COLO829 (cell line): ENCODE results near the gene MRTFB.
"Not testable (repeated sequence)": the region's sequence is repeated elsewhere in the genome, so short reads cannot be mapped to it uniquely, and the experiment has no call there.

Experiments
- DNase-seq: peaks from one replicate; pipeline ENCODE4 v3.0.0; 2012; ENCODE audit warnings: low spot score

Gene MRTFB

DNA sequence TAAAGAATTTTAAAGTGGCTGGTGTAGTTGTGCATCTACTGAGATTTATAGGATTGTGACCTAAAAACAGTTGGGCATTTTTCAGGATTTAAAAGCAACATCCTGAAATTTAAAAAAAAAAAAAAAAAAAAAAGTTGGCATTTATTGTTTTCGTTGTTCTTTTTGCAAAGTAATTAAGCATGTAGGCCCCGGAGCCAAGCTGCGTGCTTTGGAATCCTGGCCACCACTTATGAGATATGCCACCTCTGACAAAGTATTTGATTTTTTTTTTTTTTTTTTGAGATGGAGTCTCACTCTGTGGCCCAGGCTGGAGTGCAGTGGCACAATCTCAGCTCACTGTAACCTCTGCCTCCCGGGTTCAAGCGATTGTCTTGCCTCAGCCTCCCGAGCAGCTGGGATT, 112.8 kb downstream of the MRTFB start:
- not testable (repeated sequence) for DNase-seq

DNA sequence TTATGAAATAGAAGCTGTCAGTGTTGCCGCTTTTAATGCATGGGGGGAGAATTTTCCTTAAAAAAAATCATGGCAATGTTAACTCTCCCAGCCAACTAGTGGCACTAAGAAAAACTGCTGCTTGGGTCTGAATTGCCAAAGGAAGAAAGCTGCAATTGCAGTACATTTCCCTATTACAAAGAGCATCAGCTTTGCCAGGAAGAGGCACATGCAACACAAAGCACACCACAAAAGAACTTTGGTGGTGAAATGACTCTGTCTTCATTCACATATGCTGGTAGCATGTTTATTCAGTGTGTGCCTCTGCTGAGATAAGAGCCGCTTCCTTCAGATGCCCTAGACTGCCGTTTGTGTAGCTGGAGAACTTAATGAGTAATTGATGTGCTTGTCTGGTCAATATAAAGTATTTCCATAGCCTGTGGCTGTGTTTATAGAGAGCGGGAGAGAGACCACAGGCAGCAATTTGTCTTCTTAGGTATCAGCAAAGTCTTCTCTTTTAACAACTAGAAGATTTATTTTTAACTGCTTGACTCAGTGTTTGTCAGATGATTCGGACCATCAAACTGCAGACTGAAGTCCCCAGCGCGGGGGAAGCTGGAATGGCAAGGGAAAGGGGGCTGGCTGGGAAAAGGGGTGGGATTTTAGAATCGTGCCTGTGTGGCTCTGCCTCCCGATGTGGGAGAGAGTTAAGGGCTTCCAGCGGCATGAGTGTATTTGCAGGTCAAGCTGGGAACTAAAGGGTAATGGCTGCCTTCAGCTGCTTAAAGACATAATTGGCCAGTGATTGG, 115.1 kb downstream of the MRTFB start:
- peak; percentile 13 for DNase-seq

DNA sequence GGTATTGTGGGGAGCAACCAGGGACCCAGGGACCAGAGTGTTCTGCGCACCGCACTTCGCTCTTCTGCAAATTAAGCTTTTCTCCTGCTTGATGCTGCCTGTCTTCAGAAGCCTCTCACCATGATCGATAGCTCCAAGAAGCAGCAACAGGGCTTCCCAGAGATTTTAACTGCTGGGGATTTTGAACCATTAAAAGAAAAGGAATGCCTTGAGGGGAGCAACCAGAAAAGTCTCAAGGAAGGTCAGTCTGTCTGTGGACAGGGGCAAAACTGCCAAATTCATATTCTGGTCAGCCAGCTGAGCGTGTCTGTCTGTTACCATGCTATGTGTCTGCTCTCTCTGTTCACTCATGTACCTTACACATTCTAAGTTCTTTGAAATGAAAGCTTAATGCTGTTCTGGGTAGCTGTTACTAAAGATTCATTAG, 115.7 kb downstream of the MRTFB start:
- no peak for DNase-seq

DNA sequence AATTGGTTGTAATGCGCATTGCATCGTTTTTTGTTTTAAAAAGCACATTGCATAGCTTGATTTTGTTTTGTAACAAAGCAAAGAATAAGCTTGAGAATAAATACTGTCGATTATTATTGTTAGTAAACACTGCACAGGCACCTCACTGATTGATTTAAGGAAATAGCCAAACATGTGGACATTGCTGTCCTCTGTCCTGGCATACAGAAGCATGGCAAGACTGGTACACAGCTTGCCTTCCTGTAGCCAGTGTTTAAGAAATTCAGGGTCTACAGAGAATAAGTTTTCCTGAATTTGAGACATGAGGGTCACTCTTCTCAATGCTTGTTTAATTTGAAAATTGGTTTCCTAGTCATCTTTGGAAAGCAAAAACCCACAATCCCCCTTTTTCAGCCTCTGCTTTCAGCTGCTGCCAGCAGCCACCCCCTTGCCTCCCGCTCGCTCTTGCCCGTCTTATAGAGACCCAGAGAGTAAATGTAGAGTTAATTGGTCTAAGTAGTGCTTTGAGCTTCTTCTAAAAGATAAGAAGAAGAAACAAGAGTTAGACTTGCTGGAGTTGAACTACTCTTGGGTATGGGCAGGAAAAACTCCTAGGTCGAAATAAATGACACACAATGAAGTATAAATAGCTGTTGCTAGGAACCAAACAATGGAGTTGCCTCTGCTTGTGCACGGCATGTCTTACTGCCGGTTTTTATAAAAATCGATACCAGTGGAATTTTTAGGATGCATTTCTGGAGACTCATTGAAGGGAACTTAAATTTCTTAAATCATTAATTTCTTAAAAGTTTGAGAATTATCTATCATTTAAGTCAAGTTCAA, 116.6 kb downstream of the MRTFB start:
- no peak for DNase-seq

DNA sequence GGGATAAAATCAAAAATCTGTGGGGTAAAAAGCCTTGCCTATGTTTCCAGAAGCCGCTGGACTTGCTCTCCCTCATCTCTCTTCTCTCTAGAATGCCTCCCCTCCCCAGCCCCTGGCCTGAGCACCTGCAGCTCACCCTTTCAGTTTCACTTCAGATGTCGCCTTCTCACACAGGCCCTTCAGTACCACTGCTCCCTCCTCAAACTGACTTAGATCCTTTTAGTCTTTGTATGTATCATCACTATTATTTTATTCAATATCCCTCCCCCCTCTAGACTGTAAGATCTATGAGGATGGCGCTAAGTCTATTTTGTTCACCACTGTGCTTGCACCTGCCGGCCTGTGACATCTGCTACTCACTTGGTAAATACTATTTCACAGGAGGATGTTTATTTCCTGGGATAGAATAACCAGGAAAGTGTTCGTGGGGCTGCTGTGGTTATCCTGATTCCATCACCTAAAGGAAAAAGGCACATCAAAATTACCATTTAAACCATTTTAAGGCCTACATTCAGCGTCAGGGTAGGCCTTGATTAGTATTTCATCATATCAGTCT, 122.3 kb downstream of the MRTFB start:
- no peak for DNase-seq

DNA sequence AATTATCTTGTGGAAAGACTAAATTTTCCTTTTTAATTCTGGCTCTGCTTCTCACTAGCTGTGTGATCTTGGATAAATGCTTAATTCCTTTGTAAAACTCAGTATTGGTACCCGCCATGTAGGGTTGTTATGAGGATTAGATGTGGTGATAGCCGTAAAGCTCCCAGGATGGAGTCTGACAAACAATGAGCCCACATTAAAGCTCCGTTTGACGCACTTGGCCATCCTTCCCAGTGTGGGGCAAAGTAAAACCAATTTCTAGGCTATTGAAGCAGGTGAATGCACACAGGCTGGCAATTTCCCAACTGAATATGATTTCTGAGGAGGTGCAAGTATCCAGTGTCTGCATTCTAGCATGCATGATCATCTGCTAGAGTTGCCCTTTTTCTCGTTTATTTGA, 123.6 kb downstream of the MRTFB start:
- no peak for DNase-seq

DNA sequence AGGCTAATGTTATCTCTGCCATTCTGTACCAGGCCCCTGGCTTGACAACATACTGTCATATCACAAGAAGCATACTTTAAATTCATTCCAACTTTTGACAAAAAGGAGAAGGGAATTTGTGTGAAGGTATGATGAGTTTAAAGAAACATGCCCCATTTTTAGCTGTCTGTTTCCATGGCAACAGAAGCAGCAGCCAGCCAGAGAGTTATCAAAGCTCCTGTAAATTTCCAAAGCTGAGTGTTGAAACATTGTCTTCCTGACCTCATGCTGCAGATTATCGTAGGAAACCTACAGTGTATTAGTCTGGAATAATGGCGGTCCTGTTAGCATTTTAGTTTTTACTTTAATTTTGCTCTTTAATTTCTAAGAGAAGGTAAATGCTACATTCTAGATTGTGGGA, 124.9 kb downstream of the MRTFB start:
- DNase-seq: no peak

DNA sequence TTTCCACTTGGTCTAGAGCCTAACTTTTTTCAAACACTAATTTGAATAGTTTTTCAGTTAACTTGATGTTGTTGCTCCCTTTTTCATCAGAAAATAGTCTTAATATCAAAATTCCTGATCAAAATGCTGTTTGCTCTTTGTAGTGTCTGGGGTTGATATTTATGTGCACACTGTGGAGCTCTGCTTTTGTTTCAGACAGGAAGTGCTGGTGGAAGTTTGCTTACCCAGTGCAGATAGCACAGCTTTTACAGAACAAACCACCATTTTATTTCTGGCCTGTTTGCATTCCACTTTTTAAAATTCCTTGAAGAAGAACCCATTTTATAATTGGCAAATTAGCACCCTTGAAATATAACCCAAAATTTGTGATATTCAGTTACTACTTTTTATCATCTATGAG, 125.4 kb downstream of the MRTFB start:
- peak; percentile 12 for DNase-seq

DNA sequence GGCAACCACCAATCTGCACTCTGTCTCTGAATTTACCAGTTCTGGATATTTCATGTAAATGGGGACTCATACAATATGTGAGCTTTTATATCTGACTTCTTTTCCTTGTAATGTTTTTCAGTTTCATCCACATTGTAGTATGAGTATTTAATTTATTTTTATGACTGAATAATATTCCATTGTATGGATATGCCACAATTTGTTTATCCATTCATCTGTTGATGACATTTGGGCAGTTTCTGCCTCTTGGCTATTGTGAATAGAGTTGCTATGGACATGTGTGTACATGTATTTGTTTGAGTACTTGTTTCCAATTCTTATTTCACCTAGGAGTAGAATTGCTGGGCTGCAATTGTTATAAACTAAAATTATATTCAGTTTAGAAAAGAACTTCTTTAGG, 126.9 kb downstream of the MRTFB start:
- DNase-seq: no peak

DNA sequence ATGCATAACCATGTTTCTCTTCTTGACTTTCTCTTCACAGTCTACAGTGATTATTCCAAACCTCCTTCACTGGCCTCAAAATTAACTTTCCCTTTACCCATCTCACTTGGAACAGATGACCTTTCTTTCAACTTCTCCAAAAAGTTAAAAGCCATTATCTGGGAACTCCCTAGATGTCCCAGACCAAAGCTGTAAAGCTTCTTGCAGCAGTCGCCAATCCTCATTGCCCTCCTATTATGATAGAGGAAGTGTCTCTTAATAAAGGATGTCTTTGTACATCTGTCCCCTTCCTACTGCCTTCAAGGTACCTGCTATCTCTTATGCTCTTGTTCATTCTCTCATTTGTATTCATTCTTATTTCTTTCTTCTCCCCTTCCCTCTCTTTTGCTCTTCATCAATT, 127.5 kb downstream of the MRTFB start:
- DNase-seq: no peak

DNA sequence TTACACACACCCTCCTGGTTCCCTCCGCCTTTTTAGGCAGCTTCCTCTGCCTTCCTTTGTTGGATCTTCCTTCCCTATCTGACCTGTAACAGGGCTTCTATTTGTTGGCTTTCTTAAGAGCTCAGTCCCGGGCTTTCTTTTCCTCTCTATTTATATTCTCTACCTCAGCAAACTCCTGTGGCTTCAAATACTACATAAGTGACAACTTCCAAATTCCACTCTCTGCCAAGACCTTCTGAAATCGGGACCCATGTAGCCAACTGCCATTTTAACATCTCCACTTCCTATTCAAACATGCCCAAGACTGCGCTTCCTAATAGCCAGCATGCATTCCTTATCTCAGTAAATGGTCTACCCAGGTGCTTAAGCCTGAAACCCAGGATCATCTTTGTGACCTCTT, 128.1 kb downstream of the MRTFB start:
- DNase-seq: no peak

DNA sequence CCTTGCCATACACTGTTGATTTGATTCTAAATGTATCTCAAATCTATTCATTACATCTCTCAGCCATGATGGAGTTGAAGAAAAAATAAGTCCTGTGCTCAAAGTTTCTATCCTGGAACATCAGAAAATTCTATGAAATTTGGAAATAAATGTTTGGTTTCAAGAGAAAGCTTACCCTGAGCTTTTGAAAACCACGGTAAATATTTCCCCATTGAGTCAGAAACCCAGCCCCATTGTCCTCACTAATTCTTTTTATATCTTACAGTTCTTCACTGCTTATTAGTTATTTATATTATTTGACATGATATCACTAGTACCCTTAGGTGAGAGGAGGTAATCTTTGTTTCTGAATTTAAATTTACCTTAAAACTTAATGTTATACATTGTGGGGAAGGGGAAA, 128.5 kb downstream of the MRTFB start:
- no peak for DNase-seq

DNA sequence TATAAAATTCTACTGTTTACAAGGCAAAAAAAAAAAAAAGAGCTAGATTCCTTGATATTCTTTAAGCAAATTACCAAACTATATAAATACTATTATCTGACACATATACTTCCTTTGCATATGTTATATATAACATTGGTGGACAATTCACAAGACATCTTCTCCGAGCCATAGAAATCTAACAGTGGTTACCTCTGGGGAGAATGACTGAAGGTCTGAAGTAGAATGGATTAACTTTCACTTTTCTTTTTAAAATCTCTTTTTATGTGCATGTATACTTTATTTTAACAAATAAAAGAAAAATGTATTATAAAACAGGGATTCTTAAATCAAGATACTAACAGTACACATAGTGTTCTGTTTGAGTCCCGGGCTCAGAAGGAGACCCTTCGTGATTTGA, 131.0 kb downstream of the MRTFB start:
- DNase-seq: no peak

DNA sequence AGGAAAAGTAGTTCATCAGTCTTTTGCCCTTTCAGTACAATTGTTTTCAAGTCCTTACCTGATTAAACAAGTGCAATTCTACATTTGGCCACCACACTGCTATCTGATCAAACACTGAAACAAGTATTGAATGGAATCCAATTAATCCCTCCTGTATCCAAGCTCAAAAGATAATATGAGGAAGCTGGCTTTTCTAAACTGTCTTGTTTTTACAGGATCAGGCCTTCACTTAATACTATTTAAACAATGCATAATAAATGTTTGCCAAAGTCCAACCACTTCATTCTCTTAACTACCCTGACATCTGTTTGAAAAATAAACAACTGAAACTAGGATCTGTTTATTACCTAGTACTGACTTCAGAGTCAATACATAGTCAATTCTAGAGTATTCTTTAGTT, 131.6 kb downstream of the MRTFB start:
- DNase-seq: no peak

DNA sequence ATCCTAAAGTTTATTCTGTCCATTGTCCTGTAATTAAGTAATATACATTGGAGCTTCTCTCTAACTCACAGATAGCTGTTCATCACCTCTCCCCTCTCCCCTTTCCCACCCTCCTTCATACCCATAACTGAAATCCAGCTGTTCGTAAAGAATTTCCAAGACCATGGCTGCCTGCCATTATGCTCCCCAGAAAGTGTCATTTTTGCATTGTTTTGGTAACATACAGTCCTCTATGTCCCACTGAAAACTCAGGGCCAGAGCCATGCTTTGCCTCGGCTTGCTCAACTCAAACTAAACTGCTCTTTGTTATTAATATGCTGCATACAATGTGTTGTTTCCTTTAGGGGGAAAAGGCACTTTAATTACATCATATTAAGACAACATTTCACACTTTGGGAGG, 132.0 kb downstream of the MRTFB start:
- no peak for DNase-seq

DNA sequence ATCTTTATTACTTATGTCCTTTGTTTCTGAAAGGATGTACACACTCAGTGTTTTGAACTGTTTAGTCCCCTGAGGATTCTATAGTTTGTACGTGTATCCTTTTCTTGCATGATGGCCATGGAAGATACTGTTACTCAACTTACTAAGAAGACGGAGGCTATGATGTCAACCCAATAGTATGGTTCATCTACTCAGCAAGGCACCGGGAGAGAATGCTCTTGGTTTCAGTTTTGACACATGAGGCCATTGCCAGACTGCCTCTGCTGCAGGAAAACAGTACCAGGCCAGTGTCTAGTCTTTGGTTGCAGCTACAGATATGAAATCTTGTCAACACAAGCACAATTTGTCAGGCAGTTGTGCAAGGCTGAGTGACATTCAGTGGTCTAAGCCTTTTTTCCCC, 134.5 kb downstream of the MRTFB start:
- no peak for DNase-seq

DNA sequence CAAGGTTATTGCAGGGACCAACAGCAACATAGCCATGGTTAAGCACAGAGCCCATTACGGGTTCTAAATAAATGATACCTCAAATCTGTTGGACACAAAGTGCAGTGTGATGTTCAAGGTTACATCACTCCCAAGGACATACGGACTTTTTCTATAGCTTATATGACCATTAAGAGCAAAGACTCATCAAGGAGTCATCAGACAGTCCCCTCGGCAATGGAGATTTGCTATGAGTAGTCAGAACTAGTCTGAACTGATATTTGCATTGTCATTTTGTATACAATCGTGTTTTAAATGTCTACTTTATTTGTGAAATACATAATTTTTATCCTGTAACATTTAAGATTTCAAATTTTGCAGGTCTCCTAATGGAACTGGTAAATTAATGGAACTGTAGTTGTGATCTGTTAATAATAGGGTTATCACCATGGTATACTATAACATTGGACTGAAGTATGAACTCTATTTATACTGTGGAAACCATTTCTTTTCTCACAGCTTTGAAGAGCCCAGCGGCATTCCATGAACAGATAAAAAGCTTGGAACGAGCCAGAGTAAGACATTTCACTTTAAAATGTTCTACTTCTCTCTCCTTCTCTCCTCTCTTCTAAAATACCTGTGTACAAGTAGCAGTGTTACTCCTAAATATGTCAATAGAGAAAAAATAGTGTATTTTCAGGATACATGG, 140.9 kb downstream of the MRTFB start:
- DNase-seq: no peak

DNA sequence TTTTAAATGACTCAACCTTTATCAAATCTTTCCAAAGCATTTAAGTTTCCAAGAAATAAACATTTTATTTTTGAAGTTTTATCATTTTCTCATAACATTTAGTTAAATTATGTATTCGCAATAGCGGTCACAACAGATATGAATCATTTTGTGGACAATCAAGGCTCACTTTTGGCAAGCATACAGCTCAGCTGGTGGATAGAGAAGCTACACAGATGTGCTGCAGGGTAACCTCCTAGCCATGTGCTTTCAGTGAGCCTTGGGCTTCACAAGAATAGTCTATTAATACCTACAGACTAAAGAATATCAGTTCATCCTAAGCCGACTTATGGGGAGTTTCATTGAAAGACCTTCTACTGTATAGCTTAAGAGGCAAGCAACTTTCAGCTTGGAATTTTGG, 144.8 kb downstream of the MRTFB start:
- no peak for DNase-seq

DNA sequence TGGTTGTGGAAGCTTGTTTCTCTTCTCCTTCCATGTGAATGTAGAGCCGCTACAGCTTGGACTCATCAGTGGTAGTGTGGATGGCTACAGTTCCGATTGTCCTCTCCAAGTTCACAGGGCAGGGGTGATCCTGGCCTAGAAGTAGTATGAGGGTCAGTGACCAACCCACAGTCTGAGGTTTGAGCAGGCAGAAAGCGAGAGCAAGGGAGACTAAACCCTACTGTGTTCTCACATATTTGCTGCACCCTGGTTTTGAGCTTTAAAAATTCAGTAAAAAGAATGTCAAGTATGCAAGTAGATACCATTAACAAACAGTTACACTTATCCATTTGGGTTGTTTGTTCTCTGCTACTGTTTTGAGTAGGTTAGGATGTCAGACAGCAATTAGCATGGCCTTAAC, 148.9 kb downstream of the MRTFB start:
- no peak for DNase-seq

DNA sequence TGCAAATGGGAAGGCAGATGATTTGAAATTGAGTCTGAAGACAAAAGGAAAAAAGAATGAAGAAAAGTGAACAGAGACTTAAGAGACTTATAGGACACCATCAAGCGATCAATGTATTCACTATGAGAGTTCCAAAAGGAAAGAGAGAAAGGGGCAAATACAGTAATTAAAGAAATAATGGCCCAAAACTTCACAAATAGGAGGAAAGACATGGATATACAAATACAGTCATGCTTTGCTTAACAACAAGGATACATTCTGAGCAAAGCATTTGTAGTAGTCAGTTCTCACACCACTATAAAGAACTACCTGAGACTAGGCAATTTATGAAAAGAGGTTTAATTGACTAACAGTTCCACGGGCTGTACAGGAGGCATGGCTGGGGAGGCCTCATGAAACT, 152.5 kb downstream of the MRTFB start:
- DNase-seq: no peak

DNA sequence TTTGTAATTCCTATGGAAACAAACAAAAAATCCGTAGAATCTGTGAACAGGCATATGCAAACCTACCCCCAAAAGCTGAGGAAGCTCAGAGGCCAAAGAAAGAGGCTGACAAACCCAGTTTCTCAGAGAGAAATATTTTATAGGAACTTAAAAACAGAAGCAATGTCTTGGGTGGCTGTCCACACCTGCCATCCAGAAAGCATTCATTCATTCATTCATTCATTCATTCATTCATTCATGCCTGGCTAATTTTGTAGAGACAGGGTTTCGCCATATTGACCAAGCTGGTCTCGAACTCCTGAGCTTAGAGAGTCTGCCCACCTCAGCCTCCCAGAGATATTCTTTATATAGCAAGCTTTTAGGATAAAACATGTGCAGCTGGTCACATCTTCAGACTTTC, 154.3 kb downstream of the MRTFB start:
- DNase-seq: no peak

DNA sequence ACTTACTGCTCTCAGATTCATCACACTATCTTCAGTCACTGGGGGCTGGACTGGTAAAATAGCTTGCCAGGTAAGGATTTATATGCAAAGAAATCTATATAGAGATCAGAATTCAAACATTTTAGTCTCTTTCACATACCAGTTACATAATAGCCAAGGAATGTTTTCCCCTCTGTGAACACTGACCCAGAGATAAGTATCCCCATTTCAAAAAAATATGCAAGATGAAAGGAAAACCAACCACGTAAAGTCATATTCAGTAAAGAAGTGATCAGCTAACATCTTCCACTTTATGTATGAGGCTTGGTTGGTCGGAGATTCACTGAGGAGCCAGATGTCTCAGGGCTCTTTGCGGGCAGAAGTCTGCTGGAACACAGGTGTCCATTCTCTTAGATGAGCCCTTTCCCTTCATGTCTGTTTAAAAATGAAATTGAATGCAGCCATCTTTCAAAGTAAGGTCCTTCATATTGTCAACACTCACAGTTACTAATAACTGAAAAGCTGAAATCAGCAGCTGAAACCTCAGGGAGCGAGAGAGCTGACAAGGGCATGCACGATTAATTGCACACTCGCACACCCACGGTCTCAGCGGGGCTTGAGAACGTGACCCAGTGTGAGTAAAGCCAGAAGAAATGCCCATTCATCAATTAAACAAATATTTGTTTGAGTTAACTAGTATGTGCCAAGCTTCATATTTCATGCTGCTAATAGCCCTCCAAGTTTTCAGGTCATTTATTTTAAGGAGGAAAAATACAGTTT, 161.2 kb downstream of the MRTFB start:
- no peak for DNase-seq
